Effector memory CD8-positive, alpha-beta T cell (primary cell): ENCODE data around the gene PRDM11.

Experiments used
- ATAC-seq: fragments of 150-1000 bp; cut with Tn5 transposase; replicated peaks from 2 replicates; pipeline ENCODE4 v1.10.0; 2021; ENCODE audit warnings: mild to moderate bottlenecking, moderate library complexity
- DNase-seq, 3 experiments: peaks; one replicate each; pipeline ENCODE4 v3.0.0; 2021
- H3K27ac Mint-ChIP-seq, 2 donors: one replicate each; pipeline ENCODE4 v1.8.0; 2022; ENCODE audit warnings: mild to moderate bottlenecking in 2 of 2, mixed read lengths in 2 of 2, moderate library complexity in 2 of 2
- H3K27me3 Mint-ChIP-seq, 2 donors: one replicate each; pipeline ENCODE4 v1.8.0; 2022; ENCODE audit warnings: mixed read lengths in 2 of 2
- H3K36me3 Mint-ChIP-seq: one replicate; pipeline ENCODE4 v1.8.0; 2022; ENCODE audit warnings: mild to moderate bottlenecking, moderate library complexity, mixed read lengths; ENCODE audit not compliant: insufficient read depth
- H3K4me1 Mint-ChIP-seq, 2 donors: one replicate each; pipeline ENCODE4 v1.8.0; 2022; ENCODE audit warnings: low read depth in 2 of 2, mixed read lengths in 2 of 2
- H3K4me3 Mint-ChIP-seq, 2 donors: one replicate each; pipeline ENCODE4 v1.8.0; 2022; ENCODE audit warnings: mild to moderate bottlenecking in 2 of 2, mixed read lengths in 2 of 2, moderate library complexity in 2 of 2
- H3K9me3 Mint-ChIP-seq, 2 donors: one replicate each; pipeline ENCODE4 v1.8.0; 2022; ENCODE audit warnings: mixed read lengths in 2 of 2

The PRDM11 gene

GRCh38 chr11:45218705-45219104 is 72.3 kb downstream of the PRDM11 start:
- H3K27ac Mint-ChIP-seq: no peak overlapping the region
- H3K4me1 Mint-ChIP-seq: peaks cover 0 to 8% of the 10 kb centered on the region in 2 donors
- H3K36me3 Mint-ChIP-seq: no peaks in the 10 kb centered on the region
- ATAC-seq (no peak), DNase-seq (no peak)
- no peaks in the 10 kb centered on the region for H3K9me3 Mint-ChIP-seq
- H3K4me3 Mint-ChIP-seq: no peak overlapping the region
- no peaks in the 10 kb centered on the region for H3K27me3 Mint-ChIP-seq

DNA sequence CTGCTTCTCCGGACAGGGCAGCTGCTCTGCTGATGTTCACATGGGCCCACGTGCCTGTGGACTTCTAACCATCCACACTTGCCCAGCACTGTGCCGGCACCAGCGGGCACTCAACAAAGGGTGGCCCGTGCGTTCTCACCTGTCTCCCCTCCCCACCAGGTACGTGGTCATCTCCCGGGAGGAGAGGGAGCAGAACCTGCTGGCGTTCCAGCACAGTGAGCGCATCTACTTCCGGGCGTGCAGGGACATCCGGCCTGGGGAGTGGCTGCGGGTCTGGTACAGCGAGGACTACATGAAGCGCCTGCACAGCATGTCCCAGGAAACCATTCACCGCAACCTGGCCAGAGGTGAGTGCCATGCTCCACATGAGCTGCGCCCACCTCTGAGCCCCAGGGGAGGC is 73.0 kb downstream of the PRDM11 start:
- no peaks in the 10 kb centered on the region for H3K27me3 Mint-ChIP-seq
- H3K4me3 Mint-ChIP-seq: no peak overlapping the region
- no peak overlapping the region for H3K27ac Mint-ChIP-seq

GRCh38 chr11:45223496-45223895 is 77.1 kb downstream of the PRDM11 start:
- Mint-ChIP-seq H3K36me3 (no peaks in the 10 kb centered on the region), H3K27me3 (no peaks in the 10 kb centered on the region), H3K4me3 (no peak overlapping the region), H3K27ac (no peak overlapping the region), H3K4me1 (no peaks in the 10 kb centered on the region), H3K9me3 (no peaks in the 10 kb centered on the region)
- no peak for ATAC-seq
- no peak for DNase-seq

More for the DNA sequence above, 73.0 kb downstream of the PRDM11 start:
- Mint-ChIP-seq H3K9me3 (no peaks in the 10 kb centered on the region), H3K36me3 (no peaks in the 10 kb centered on the region), H3K4me1 (peaks cover 0 to 8% of the 10 kb centered on the region in 2 donors)
- ATAC-seq (no peak), DNase-seq (no peak)

GRCh38 chr11:45224766-45225165 is 78.3 kb downstream of the PRDM11 start:
- H3K4me3 Mint-ChIP-seq: no peak overlapping the region
- no peaks in the 10 kb centered on the region for H3K9me3 Mint-ChIP-seq
- no peaks in the 10 kb centered on the region for H3K36me3 Mint-ChIP-seq
- no peaks in the 10 kb centered on the region for H3K4me1 Mint-ChIP-seq
- H3K27me3 Mint-ChIP-seq: no peaks in the 10 kb centered on the region
- no peak overlapping the region for H3K27ac Mint-ChIP-seq
- ATAC-seq (no peak), DNase-seq (no peak)

DNA sequence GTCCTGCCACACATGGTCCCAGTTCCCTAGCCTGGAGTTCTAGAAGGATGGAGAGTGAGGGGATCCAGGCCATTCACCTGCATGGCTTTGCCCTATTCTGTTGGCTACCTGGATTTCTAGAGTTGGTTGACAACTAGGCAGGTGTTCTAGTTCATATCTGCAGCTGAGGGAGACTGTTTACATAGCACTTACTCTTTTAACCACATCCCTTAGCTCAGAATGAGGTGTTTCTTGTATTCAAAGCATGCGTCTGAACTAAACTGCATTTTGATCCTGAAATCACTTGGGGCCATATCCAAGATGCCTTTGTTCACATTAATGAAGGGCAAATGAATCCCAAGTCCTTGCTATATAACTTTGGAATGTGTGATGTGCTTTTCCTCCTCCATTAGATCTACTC is 78.8 kb downstream of the PRDM11 start:
- no peaks in the 10 kb centered on the region for H3K36me3 Mint-ChIP-seq
- no peaks in the 10 kb centered on the region for H3K4me1 Mint-ChIP-seq
- H3K4me3 Mint-ChIP-seq: no peak overlapping the region
- DNase-seq: no peak
- H3K27me3 Mint-ChIP-seq: no peaks in the 10 kb centered on the region
- no peaks in the 10 kb centered on the region for H3K9me3 Mint-ChIP-seq
- ATAC-seq: no peak
- no peak overlapping the region for H3K27ac Mint-ChIP-seq

GRCh38 chr11:45225961-45226871 is 79.8 kb downstream of the PRDM11 start:
- no peak for DNase-seq
- Mint-ChIP-seq H3K27me3 (no peaks in the 10 kb centered on the region), H3K4me1 (no peaks in the 10 kb centered on the region), H3K4me3 (no peak overlapping the region), H3K36me3 (no peaks in the 10 kb centered on the region), H3K27ac (no peak overlapping the region), H3K9me3 (no peaks in the 10 kb centered on the region)
- ATAC-seq: no peak

DNA sequence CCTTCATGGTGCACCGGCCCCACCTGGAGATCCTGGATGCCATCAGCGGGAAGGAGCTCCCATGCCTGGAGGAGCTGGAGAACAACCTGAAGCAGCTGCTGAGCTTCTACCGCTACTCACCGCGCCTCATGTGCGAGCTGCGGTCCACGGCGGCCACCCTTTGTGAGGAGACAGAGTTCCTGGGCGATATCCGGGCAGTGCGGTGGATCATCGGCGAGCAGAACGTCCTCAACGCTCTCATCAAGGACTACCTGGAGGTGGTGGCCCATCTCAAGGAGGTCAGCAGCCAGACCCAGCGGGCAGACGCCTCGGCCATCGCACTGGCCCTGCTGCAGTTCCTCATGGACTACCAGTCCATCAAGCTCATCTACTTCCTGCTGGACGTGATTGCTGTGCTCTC is 80.5 kb downstream of the PRDM11 start:
- Mint-ChIP-seq H3K36me3 (no peaks in the 10 kb centered on the region), H3K4me1 (no peaks in the 10 kb centered on the region), H3K9me3 (no peaks in the 10 kb centered on the region), H3K4me3 (no peak overlapping the region), H3K27ac (no peak overlapping the region), H3K27me3 (no peaks in the 10 kb centered on the region)
- ATAC-seq: no peak
- DNase-seq: no peak

DNA sequence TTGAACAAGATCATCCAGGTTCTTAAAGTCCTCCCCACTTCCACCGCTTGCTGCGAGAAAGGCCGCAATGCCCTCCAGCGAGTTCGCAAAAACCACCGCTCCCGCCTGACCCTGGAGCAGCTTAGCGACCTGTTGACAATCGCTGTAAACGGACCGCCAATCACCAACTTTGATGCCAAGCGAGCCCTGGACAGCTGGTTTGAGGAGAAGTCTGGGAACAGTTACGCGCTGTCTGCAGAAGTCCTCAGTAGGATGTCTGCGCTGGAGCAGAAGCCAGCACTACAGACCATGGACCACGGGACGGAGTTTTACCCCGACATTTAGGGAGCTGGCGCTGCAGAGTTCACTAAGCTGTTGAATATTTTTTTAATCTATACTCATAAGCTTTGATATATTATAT is 81.4 kb downstream of the PRDM11 start:
- no peaks in the 10 kb centered on the region for H3K9me3 Mint-ChIP-seq
- no peaks in the 10 kb centered on the region for H3K4me1 Mint-ChIP-seq
- H3K27ac Mint-ChIP-seq: no peak overlapping the region
- H3K36me3 Mint-ChIP-seq: no peaks in the 10 kb centered on the region
- ATAC-seq (no peak), DNase-seq (no peak)
- no peaks in the 10 kb centered on the region for H3K27me3 Mint-ChIP-seq
- H3K4me3 Mint-ChIP-seq: no peak overlapping the region

DNA sequence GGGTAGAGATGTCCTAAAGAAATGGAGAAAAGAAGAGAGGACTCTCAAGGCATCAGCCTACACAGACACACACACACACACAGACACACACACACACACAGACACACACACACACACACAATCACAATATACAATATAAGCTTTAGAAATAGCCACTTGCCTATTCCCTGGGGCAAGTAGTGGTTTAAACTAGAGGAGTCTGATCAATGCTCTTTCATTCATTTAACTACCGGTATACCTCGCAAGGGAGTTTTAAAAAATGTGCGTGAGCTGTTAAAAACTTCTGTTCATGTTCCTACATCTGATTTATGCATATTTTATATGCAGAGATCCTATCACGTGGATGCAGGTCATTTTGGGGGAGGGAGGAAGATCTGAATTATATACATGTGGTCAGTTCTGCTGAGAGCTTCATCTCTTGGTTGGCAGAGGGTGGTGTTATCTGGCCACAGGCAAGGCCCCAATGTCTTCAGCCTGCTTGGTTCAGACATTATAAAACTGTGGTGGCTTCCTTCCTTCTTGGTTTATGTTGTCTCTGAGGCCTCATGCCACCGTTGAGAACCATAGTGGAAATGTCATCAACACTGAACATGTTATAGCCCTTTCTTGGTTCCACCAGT is 83.1 kb downstream of the PRDM11 start:
- DNase-seq (no peak), ATAC-seq (no peak)
- Mint-ChIP-seq H3K9me3 (no peaks in the 10 kb centered on the region), H3K27ac (no peak overlapping the region), H3K27me3 (peaks cover 0 to 3% of the 10 kb centered on the region in 2 donors), H3K36me3 (no peaks in the 10 kb centered on the region), H3K4me3 (no peak overlapping the region), H3K4me1 (peaks cover 4 to 7% of the 10 kb centered on the region in 2 donors)

GRCh38 chr11:45232341-45233080 is 86.1 kb downstream of the PRDM11 start:
- ATAC-seq: no peak
- Mint-ChIP-seq H3K27ac (no peak overlapping the region), H3K36me3 (peaks cover 4% of the 10 kb centered on the region), H3K4me3 (no peak overlapping the region), H3K9me3 (no peaks in the 10 kb centered on the region), H3K4me1 (peaks cover 4 to 7% of the 10 kb centered on the region in 2 donors), H3K27me3 (peaks cover 14 to 33% of the 10 kb centered on the region in 2 donors)
- no peak for DNase-seq

DNA sequence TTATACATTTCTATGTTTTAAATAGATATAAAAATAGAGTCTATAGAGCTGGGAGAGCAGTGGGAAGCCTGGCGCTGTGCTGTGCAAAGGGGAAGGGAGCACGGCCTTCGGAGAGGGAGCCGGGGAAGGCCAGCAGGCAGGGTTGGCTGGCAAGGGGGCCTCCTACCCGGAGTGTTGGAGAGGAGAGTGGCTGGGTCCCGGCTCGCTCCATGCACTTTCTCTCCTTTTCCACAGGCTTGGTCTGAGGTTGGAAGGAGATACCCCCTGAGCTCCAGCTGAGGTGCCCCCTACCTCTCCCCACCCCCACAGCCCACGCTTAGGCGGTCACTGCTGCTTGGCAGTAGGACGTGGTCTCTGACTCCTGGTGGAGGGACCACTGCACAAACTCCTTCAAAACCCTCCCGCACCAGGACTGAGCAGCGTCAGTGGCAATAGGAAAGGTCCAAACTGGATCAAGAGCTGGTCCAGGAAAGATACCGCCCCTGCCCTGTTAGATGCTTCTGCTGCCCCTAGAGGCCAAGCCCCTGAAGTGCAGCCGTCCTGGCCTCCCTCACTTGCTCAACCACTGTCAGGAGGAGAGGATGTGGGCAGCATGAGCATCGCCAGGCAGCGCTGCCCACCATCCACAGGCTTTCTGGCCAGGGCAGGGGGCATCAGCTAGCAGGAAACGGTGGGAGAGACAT is 86.8 kb downstream of the PRDM11 start:
- Mint-ChIP-seq H3K4me3 (no peak overlapping the region), H3K36me3 (peaks cover 4% of the 10 kb centered on the region), H3K27me3 (peaks cover 22 to 41% of the 10 kb centered on the region in 2 donors), H3K27ac (no peak overlapping the region), H3K9me3 (no peaks in the 10 kb centered on the region), H3K4me1 (peaks cover 4 to 7% of the 10 kb centered on the region in 2 donors)
- DNase-seq (peak; percentile 50 to 63 (median 50)), ATAC-seq (peak; percentile 75)

DNA sequence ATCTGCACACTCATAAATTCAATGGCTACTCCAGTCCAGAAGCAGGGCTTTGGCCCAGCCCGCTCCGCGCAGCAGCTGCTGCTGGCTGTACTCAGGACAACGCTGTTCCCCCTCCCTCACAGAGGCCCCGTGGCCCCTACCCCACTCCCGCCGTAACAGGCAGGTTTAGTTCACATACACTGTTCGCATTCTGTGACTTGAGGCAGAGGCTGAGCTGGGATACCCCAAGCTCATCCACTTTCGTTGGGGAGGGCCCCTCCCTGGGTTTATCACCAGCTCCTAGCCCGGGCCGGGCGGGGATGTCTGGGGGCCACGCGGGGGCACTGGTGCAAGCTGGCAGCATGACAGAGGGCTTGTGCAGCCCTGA is 87.3 kb downstream of the PRDM11 start:
- DNase-seq (no peak), ATAC-seq (no peak)
- peaks cover 4 to 7% of the 10 kb centered on the region in 2 donors for H3K4me1 Mint-ChIP-seq
- H3K27me3 Mint-ChIP-seq: peaks cover 24 to 46% of the 10 kb centered on the region in 2 donors
- no peak overlapping the region for H3K4me3 Mint-ChIP-seq
- H3K36me3 Mint-ChIP-seq: peaks cover 4% of the 10 kb centered on the region
- no peak overlapping the region for H3K27ac Mint-ChIP-seq
- no peaks in the 10 kb centered on the region for H3K9me3 Mint-ChIP-seq

GRCh38 chr11:45234306-45235006 is 88.0 kb downstream of the PRDM11 start:
- DNase-seq (no peak), ATAC-seq (no peak)
- Mint-ChIP-seq H3K4me1 (peaks cover 4 to 7% of the 10 kb centered on the region in 2 donors), H3K27ac (no peak overlapping the region), H3K4me3 (no peak overlapping the region), H3K9me3 (no peaks in the 10 kb centered on the region), H3K27me3 (peaks cover 24 to 53% of the 10 kb centered on the region in 2 donors), H3K36me3 (peaks cover 4% of the 10 kb centered on the region)
